K562 (cell line): ENCODE data around the gene ADM. TPM values are rescaled to one million over a fixed set of nuclear protein-coding genes. Genes with fewer than 3 reads are reported as not detected.

Experiments used
- ATAC-seq: fragments of 200-7000 bp; cut with Tn5 transposase; 3 replicates; pipeline ENCODE4 v1.9.1; 2020; ENCODE audit warnings: moderate library complexity
- BruUV-seq: library from RNA; stranded (reverse); fragments of 400-500 nt; replicated peaks from 2 replicates; lab custom pipeline; 2021; lab: Mats Ljungman, UMichigan
- CTCF ChIA-PET: fragments of 300-600 bp; formaldehyde crosslinking; extraction: SDS; loops from one replicate; lab custom pipeline; 2021; ENCODE audit warnings: low intra/inter-chr PET ratio; lab: Yijun Ruan, JAX
- POLR2A ChIA-PET: fragments of 300-600, 350-650 bp; sonication (Branson Sonifier 250); formaldehyde crosslinking; extraction: SDS; loops from one replicate; lab custom pipeline; 2021; ENCODE audit warnings: antibody characterized with exemption, inconsistent platforms; lab: Yijun Ruan, JAX
- DNase-seq, 4 experiments: peaks; one replicate each; pipeline versions ENCODE4 v3.0.0 to v3.0.0-alpha.2; 2011 to 2018; ENCODE audit warnings: low spot score in 3 of 4, mixed read lengths in 3 of 4; ENCODE audit errors: extremely low read depth in 1 of 4
- FAIRE-seq: peaks from 2 replicates; lab custom pipeline; 2011; peaks lifted over from hg19 to GRCh38; lab: Jason Lieb, UNC
- H2AFZ ChIP-seq: 2 replicates; pipeline ENCODE4 v1.6.0; 2011; ENCODE audit warnings: low read depth, low read length, control low read depth, inconsistent platforms
- H3K27ac ChIP-seq: fragments of 200-600 bp; 3 replicates; pipeline ENCODE4 v1.8.0; 2011; ENCODE audit warnings: low read depth, mild to moderate bottlenecking, control low read depth, inconsistent platforms, low read length, moderate library complexity, mixed read lengths; ENCODE audit errors: extremely low read depth
- H3K27me3 ChIP-seq, 2 experiments: fragments of 300-600 bp in 1 of 2; 2 replicates in 1 of 2; 3 replicates in 1 of 2; pipeline versions ENCODE4 v1.6.0 to v1.8.0; 2011; ENCODE audit warnings: inconsistent platforms in 2 of 2, low read length in 2 of 2, mild to moderate bottlenecking in 1 of 2, mixed read lengths in 1 of 2, moderate library complexity in 1 of 2; ENCODE audit not compliant: control insufficient read depth in 2 of 2, insufficient read depth in 2 of 2
- H3K36me3 ChIP-seq: fragments of 300-600 bp; 3 replicates; pipeline ENCODE4 v1.8.0; 2011; ENCODE audit warnings: mild to moderate bottlenecking, low read length, inconsistent platforms; ENCODE audit not compliant: control insufficient read depth, insufficient read depth
- H3K4me1 ChIP-seq, 2 experiments: fragments of 200-600 bp in 1 of 2; replicated peaks in 1 of 2; 2 replicates in 1 of 2; 3 replicates in 1 of 2; pipeline versions ENCODE4 v1.5.1 to v1.8.0; 2011; ENCODE audit warnings: inconsistent platforms in 2 of 2, low read length in 2 of 2, mild to moderate bottlenecking in 1 of 2, mixed read lengths in 1 of 2, moderate library complexity in 1 of 2; ENCODE audit not compliant: control insufficient read depth in 2 of 2, insufficient read depth in 2 of 2
- H3K4me2 ChIP-seq: 2 replicates; pipeline ENCODE4 v1.6.1; 2011; ENCODE audit warnings: low read length, control low read depth, inconsistent platforms, mixed read lengths; ENCODE audit not compliant: insufficient read depth
- H3K4me3 ChIP-seq: fragments of 200-600 bp; sonication (generic), shearing (Covaris generic); 2 replicates; pipeline ENCODE4 v1.5.1; 2016; ENCODE audit warnings: control low read depth, inconsistent platforms
- H3K79me2 ChIP-seq: fragments of 200-600 bp; 3 replicates; pipeline ENCODE4 v1.8.0; 2011; ENCODE audit warnings: low read length, inconsistent platforms; ENCODE audit not compliant: control insufficient read depth, insufficient read depth
- H3K9ac ChIP-seq, 2 experiments: 2 replicates each; pipeline versions ENCODE4 v1.6.0 to v1.6.1; 2011; ENCODE audit warnings: low read depth in 2 of 2, low read length in 2 of 2, control low read depth in 1 of 2, inconsistent platforms in 1 of 2, mild to moderate bottlenecking in 1 of 2, mixed read lengths in 1 of 2; ENCODE audit not compliant: insufficient read depth in 1 of 2
- H3K9me1 ChIP-seq: one replicate; pipeline ENCODE4 v1.6.0; 2011; ENCODE audit warnings: inconsistent platforms, mild to moderate bottlenecking, low read length, moderate library complexity; ENCODE audit not compliant: control insufficient read depth, insufficient read depth
- H3K9me3 ChIP-seq: replicated peaks from 2 replicates; pipeline ENCODE4 v1.5.1; 2011; ENCODE audit warnings: low read depth, low read length, inconsistent platforms; ENCODE audit not compliant: control insufficient read depth, insufficient read depth
- H4K20me1 ChIP-seq: replicated peaks from 2 replicates; pipeline ENCODE4 v1.6.1; 2011; ENCODE audit warnings: low read length, inconsistent platforms, mixed read lengths; ENCODE audit not compliant: control insufficient read depth, insufficient read depth
- ADNP ChIP-seq: fragments of 200-800 bp; sonication (Bioruptor generic); IDR thresholded peaks from 2 replicates; pipeline ENCODE4 v1.6.1; 2016; ENCODE audit warnings: missing genetic modification characterization, missing compliant biosample characterization
- DPF2 ChIP-seq: fragments of 450-650 bp; IDR thresholded peaks from 2 replicates; pipeline ENCODE4 v1.6.1; 2016
- EP400 ChIP-seq: fragments of 450-650 bp; IDR thresholded peaks from 2 replicates; pipeline ENCODE4 v1.6.1; 2017; ENCODE audit warnings: antibody characterized with exemption, mild to moderate bottlenecking, moderate library complexity
- FOXM1 ChIP-seq, 2 experiments: fragments of 450-650 bp in 1 of 2; sonication (generic) in 1 of 2; formaldehyde crosslinking in 1 of 2; IDR thresholded peaks; 2 replicates each; pipeline versions ENCODE4 v1.6.1 to v1.9.0; 2017 to 2022; ENCODE audit warnings: low read depth in 2 of 2, mild to moderate bottlenecking in 2 of 2, missing genetic modification reagents in 1 of 2, moderate library complexity in 1 of 2
- IFI16 ChIP-seq: fragments of 250-450 bp; sonication (Bioruptor Pico); IDR thresholded peaks from 2 replicates; pipeline ENCODE4 v2.1.2; 2022; ENCODE audit warnings: mild to moderate bottlenecking, inconsistent platforms
- LARP7 ChIP-seq: fragments of 450-650 bp; IDR thresholded peaks from 2 replicates; pipeline ENCODE4 v1.6.1; 2016
- MCM2 ChIP-seq: fragments of 450-650 bp; IDR thresholded peaks from 2 replicates; pipeline ENCODE4 v1.6.1; 2017; ENCODE audit warnings: low read depth, mild to moderate bottlenecking
- NEUROD1 ChIP-seq: fragments of 150-350 bp; IDR thresholded peaks from 2 replicates; pipeline ENCODE4 v1.6.1; 2014; ENCODE audit warnings: borderline replicate concordance, low read length, low read depth; ENCODE audit not compliant: partially characterized antibody
- POLR2B ChIP-seq: fragments of 450-650 bp; IDR thresholded peaks from 2 replicates; pipeline ENCODE4 v1.6.1; 2018; ENCODE audit warnings: low read depth; ENCODE audit not compliant: partially characterized antibody
- POLR2G ChIP-seq: fragments of 200-400 bp; formaldehyde crosslinking; IDR thresholded peaks from 2 replicates; pipeline ENCODE4 v1.6.1; 2017; ENCODE audit warnings: low read depth, mild to moderate bottlenecking, antibody characterized with exemption, low read length, moderate library complexity
- POU5F1 ChIP-seq: fragments of 150-350 bp; IDR thresholded peaks from 2 replicates; pipeline ENCODE4 v1.6.1; 2014; ENCODE audit warnings: borderline replicate concordance, low read length, low read depth, mild to moderate bottlenecking; ENCODE audit not compliant: partially characterized antibody
- RBM39 ChIP-seq: fragments of 200-400 bp; formaldehyde crosslinking; optimal IDR thresholded peaks from 2 replicates; pipeline ENCODE3; 2018; ENCODE audit warnings: low read depth, low read length
- ZNF165 ChIP-seq: fragments of 250-450 bp; sonication (Bioruptor Pico); IDR thresholded peaks from 2 replicates; pipeline ENCODE4 v1.4.0; 2020; ENCODE audit warnings: borderline replicate concordance
- ZNF274 ChIP-seq: IDR thresholded peaks from 2 replicates; pipeline ENCODE4 v1.6.1; 2011; ENCODE audit warnings: low read depth, mild to moderate bottlenecking, low read length, moderate library complexity, borderline replicate concordance
- ZNF311 ChIP-seq: fragments of 250-450 bp; sonication (Bioruptor Pico); IDR thresholded peaks from 2 replicates; pipeline ENCODE4 v1.4.0; 2020; ENCODE audit warnings: mild to moderate bottlenecking, moderate library complexity
- ZSCAN29 ChIP-seq: fragments of 450-650 bp; IDR thresholded peaks from 2 replicates; pipeline ENCODE4 v1.6.1; 2017
- WGBS: fragments of 100-300 bp; shearing (Covaris generic); methylation state at CpG from one replicate; pipeline ENCODE4 v1.1.6; 2016; ENCODE audit warnings: low coverage, mixed read lengths; ENCODE audit not compliant: insufficient coverage; ENCODE audit errors: missing lambda C conversion rate; 5-methylcytosine and 5-hydroxymethylcytosine counted together
- in situ Hi-C: fragments of 300-500 bp; cut with MboI; formaldehyde crosslinking; loops from 4 replicates; pipeline ENCODE4 v1.15.0; 2018; ENCODE audit warnings: inconsistent platforms, mixed read lengths
- intact Hi-C: fragments of 100-400 bp; cut with micrococcal nuclease; formaldehyde crosslinking; loops from 2 replicates; pipeline ENCODE4 v1.14.2; 2022
- polyA plus RNA-seq, 8 experiments: library from polyadenylated mRNA; depleted of rRNA in 4 of 8; stranded (reverse) in 5 of 8; unstranded in 3 of 8; fragments of >200 nt; fragmentation: Nextera tagmentation in 2 of 8; fragmentation: Illumina TruSeq in 1 of 8; extraction: Ambion mirVana in 2 of 8; extraction: Trizol in 1 of 8; gene quantifications; 2 replicates each; pipeline versions ENCODE4 v1.2.1 to v1.2.3, GENCODE V29; 2011 to 2014; ENCODE audit warnings: inconsistent platforms in 1 of 8, missing spikeins in 1 of 8
- total RNA-seq, 7 experiments: library from RNA; depleted of rRNA in 6 of 7; stranded (reverse); fragments of >200 nt in 6 of 7; fragmentation: Illumina TruSeq in 2 of 7; extraction: Trizol in 2 of 7; gene quantifications; 2 replicates each; pipeline versions ENCODE4 v1.2.1 to v1.2.3, GENCODE V29; 2011 to 2021; ENCODE audit warnings: low replicate concordance in 1 of 7
- TF ChIP-seq, protein P1 (sequence below): sonication (generic); formaldehyde crosslinking; IDR thresholded peaks from 2 replicates; pipeline ENCODE4 v1.8.0; 2022; ENCODE audit warnings: missing genetic modification reagents, mild to moderate bottlenecking, borderline replicate concordance
- TF ChIP-seq, protein P2 (sequence below): sonication (generic); formaldehyde crosslinking; IDR thresholded peaks from 2 replicates; pipeline ENCODE4 v1.8.0; 2022; ENCODE audit warnings: mild to moderate bottlenecking, missing genetic modification reagents
- TF ChIP-seq, protein P3 (sequence below): fragments of 450-650 bp; IDR thresholded peaks from 2 replicates; pipeline ENCODE4 v1.6.1; 2017; ENCODE audit warnings: mild to moderate bottlenecking, moderate library complexity

The ADM gene
- total and polyA plus RNA-seq, 9 of the 15 experiments (the other 6 are each of a cell fraction or from before 2014, with no cell fraction given), result 0.23 to 0.49 (median 0.32) TPM; not detected in 6

DNA sequence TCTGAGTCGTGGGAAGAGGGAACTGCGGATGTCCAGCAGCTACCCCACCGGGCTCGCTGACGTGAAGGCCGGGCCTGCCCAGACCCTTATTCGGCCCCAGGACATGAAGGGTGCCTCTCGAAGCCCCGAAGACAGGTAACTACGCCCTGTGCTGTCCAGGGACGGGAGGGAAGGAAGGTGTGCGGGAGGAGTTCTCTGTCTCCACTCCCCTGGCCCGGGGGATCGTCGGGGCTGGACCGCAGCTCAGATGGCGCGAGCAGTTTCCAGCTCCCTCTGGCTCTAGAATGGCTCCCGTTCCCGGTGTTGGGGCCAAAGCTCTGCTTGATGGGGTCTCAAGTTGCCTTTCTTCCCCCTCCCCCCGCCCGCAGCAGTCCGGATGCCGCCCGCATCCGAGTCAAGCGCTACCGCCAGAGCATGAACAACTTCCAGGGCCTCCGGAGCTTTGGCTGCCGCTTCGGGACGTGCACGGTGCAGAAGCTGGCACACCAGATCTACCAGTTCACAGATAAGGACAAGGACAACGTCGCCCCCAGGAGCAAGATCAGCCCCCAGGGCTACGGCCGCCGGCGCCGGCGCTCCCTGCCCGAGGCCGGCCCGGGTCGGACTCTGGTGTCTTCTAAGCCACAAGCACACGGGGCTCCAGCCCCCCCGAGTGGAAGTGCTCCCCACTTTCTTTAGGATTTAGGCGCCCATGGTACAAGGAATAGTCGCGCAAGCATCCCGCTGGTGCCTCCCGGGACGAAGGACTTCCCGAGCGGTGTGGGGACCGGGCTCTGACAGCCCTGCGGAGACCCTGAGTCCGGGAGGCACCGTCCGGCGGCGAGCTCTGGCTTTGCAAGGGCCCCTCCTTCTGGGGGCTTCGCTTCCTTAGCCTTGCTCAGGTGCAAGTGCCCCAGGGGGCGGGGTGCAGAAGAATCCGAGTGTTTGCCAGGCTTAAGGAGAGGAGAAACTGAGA is 1.4 kb downstream of the ADM start:
- WGBS, result 64% methylated on average over 25 of the region's 65 CpGs
- no TSS peak for BruUV-seq
- TF ChIP-seq ADNP (tag), result no peak
- TF ChIP-seq POLR2B, result no peak
- TF ChIP-seq LARP7, result no peak
- no peak for TF ChIP-seq ZNF274
- no peak for TF ChIP-seq POU5F1
- TF ChIP-seq, protein P1, sequence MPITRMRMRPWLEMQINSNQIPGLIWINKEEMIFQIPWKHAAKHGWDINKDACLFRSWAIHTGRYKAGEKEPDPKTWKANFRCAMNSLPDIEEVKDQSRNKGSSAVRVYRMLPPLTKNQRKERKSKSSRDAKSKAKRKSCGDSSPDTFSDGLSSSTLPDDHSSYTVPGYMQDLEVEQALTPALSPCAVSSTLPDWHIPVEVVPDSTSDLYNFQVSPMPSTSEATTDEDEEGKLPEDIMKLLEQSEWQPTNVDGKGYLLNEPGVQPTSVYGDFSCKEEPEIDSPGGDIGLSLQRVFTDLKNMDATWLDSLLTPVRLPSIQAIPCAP (CRISPR knock-in tag), result no peak
- no peak for TF ChIP-seq RBM39
- TF ChIP-seq, protein P2, sequence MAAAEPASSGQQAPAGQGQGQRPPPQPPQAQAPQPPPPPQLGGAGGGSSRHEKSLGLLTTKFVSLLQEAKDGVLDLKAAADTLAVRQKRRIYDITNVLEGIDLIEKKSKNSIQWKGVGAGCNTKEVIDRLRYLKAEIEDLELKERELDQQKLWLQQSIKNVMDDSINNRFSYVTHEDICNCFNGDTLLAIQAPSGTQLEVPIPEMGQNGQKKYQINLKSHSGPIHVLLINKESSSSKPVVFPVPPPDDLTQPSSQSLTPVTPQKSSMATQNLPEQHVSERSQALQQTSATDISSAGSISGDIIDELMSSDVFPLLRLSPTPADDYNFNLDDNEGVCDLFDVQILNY (CRISPR knock-in tag), result no peak
- TF ChIP-seq POLR2G, result no peak
- TF ChIP-seq FOXM1 (IDR thresholded peaks at IDR 0.05; ENCODE audit: low read depth), result no peak
- TF ChIP-seq FOXM1 (CRISPR knock-in tag; IDR thresholded peaks at IDR 0.05; ENCODE audit: low read depth), result no peak
- no peak for TF ChIP-seq NEUROD1
- TF ChIP-seq, protein P3, sequence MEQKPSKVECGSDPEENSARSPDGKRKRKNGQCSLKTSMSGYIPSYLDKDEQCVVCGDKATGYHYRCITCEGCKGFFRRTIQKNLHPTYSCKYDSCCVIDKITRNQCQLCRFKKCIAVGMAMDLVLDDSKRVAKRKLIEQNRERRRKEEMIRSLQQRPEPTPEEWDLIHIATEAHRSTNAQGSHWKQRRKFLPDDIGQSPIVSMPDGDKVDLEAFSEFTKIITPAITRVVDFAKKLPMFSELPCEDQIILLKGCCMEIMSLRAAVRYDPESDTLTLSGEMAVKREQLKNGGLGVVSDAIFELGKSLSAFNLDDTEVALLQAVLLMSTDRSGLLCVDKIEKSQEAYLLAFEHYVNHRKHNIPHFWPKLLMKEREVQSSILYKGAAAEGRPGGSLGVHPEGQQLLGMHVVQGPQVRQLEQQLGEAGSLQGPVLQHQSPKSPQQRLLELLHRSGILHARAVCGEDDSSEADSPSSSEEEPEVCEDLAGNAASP, result no peak
- TF ChIP-seq ZSCAN29, result no peak
- no peak for TF ChIP-seq MCM2
- TF ChIP-seq IFI16 (CRISPR knock-in tag), result no peak
- TF ChIP-seq DPF2, result no peak
- no peak for TF ChIP-seq EP400
- TF ChIP-seq ZNF311 (CRISPR knock-in tag), result no peak
- no peak for TF ChIP-seq ZNF165 (CRISPR knock-in tag)

More for the DNA sequence above, 1.4 kb downstream of the ADM start:
- CTCF ChIA-PET, result interaction anchor here (0.9 to 1.2 kb wide), 2 partner anchors 98 to 549 kb away, joined by 3 to 4 read pairs; no protein-coding TSS in a partner anchor
- no peak overlapping the region for H3K27ac ChIP-seq
- POLR2A ChIA-PET, result no interaction called here
- no peaks in the 10 kb centered on the region for H3K9me3 ChIP-seq
- no peak overlapping the region for H3K4me2 ChIP-seq
- H3K9ac ChIP-seq, result no peak overlapping the region
- intact Hi-C loops, result loop anchor here (5.0 kb wide), 3 partner anchors 444 to 694 kb away; no protein-coding TSS in a partner anchor
- no peaks in the 10 kb centered on the region for H3K79me2 ChIP-seq
- ATAC-seq (no peak), DNase-seq (peak in 1 of 4 experiments; percentile 9), FAIRE-seq (no peak)
- peaks cover 25 to 27% of the 10 kb centered on the region in 2 experiments for H3K27me3 ChIP-seq
- in situ Hi-C loops, result loop anchor here (25.0 kb wide), 1 partner anchor 444 kb away; no protein-coding TSS in a partner anchor
- H4K20me1 ChIP-seq, result 0 out of 2 replicates have a peak, but pooled peaks cover 4% of the 10 kb centered on the region
- no peaks in the 10 kb centered on the region for H3K36me3 ChIP-seq
- H3K4me1 ChIP-seq, result peaks cover 24 to 53% of the 10 kb centered on the region in 2 experiments
- H2AFZ ChIP-seq, result no peak overlapping the region
- no peak overlapping the region for H3K4me3 ChIP-seq
- no peaks in the 10 kb centered on the region for H3K9me1 ChIP-seq
